AG04449 (cell line): ENCODE measurements around the gene SLC30A2.

Source experiments
- CTCF ChIA-PET: fragments of 350-600 bp; formaldehyde crosslinking; extraction: SDS; loops from one replicate; lab custom pipeline; 2021; ENCODE audit warnings: antibody characterized with exemption; lab: Yijun Ruan, JAX
- POLR2A ChIA-PET: fragments of 400-600, 350-600 bp; formaldehyde crosslinking; extraction: SDS; loops from one replicate; lab custom pipeline; 2020; ENCODE audit warnings: antibody characterized with exemption, inconsistent platforms; lab: Yijun Ruan, JAX
- DNase-seq: peaks from one replicate; pipeline ENCODE4 v3.0.0-alpha.2; 2010; ENCODE audit warnings: low read depth, low spot score
- H3K4me3 ChIP-seq: 2 replicates; pipeline ENCODE4 v1.5.1; 2011; ENCODE audit warnings: low read depth, mild to moderate bottlenecking, control low read depth, low read length
- TF ChIP-seq, protein P1 (sequence below): IDR thresholded peaks from one replicate; pipeline ENCODE4 v1.5.1; 2011; ENCODE audit warnings: mild to moderate bottlenecking, moderate library complexity, low read length, control low read depth, inconsistent platforms; ENCODE audit not compliant: insufficient read depth; ENCODE audit errors: missing control alignments

Gene SLC30A2

DNA sequence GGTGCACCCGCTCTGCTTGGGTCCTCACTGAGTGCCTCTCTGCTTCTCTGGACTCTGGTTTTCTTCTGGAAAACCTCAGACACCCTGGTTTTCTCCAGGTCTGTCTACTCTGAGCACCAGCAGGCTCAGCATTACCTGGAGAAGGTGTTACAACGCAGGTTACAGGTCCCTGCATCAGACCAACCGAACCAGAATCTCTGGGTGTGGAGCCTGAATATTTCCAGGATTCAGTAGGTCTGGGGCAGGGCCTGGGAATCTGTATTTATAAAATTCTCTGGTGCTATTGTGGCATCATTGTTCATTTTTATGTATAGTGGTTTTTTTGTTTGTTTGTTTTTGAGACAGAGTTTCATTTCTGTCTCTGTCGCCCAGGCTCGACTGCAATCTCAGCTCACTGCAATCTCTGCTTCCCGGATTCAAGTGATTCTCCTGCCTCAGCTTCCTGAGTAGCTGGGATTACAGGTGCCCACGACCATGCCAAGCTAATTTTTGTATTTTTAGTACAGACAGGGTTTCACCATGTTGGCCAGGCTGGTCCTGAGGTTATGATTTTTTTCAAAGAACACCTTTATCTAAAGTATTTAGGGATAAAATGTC is 1.5 kb upstream of the SLC30A2 start:
- H3K4me3 ChIP-seq = no peak overlapping the region
- POLR2A ChIA-PET = no interaction called here
- CTCF ChIA-PET = interaction anchor here (1.8 kb wide), 1 partner anchor 9 kb away, joined by 5 read pairs; no protein-coding TSS in a partner anchor
- TF ChIP-seq, protein P1, sequence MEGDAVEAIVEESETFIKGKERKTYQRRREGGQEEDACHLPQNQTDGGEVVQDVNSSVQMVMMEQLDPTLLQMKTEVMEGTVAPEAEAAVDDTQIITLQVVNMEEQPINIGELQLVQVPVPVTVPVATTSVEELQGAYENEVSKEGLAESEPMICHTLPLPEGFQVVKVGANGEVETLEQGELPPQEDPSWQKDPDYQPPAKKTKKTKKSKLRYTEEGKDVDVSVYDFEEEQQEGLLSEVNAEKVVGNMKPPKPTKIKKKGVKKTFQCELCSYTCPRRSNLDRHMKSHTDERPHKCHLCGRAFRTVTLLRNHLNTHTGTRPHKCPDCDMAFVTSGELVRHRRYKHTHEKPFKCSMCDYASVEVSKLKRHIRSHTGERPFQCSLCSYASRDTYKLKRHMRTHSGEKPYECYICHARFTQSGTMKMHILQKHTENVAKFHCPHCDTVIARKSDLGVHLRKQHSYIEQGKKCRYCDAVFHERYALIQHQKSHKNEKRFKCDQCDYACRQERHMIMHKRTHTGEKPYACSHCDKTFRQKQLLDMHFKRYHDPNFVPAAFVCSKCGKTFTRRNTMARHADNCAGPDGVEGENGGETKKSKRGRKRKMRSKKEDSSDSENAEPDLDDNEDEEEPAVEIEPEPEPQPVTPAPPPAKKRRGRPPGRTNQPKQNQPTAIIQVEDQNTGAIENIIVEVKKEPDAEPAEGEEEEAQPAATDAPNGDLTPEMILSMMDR = no peak
- no peak for DNase-seq

DNA sequence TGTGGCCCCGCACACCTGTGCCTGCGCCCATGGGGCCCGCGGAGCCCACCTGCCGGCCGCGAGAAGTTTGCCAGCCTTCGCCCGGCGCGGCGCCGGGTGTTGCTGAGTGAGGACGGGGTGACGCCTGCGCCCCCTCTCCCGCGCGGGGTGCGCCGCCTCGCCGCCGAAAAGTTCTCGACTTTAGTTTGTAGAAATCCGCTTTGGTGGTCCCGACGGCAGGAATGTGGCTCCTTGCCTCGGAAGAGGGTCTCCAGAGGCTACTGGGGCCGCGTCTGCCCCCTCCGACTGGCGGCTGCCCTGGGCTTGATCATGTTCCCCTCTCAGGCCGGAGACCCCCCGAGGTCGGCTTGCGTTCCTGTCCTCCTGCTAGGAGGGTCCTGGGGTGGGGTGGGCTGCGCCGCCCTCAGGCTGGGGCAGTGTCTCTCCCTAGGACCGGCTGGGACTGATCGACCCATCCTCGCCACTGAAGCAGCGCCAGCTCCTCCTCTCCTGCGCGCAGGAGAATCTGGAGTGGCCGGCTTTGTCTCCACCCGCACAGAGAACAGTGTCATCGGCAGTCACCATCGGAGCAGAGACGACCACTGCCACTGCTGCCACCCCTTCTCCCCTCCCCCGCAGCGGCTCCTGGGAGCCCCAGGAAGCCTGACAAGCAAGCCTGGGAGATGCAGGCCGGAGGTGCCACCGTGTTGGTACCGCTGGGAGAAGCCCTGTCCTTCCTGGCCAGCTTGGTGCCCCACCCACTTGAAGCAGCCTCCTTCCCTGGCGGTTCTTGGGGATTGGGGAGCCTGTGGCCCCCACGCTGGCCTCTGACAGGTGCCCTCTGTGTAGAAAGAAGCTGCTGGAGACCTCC is 553 bp upstream of the SLC30A2 start:
- ChIA-PET CTCF (interaction anchor here (0.7 to 1.8 kb wide), 3 partner anchors 10 to 154 kb away, joined by 3 to 8 read pairs (median 3); no protein-coding TSS in a partner anchor), POLR2A (no interaction called here)
- DNase-seq = no peak
- TF ChIP-seq, protein P1 = no peak
- H3K4me3 ChIP-seq = no peak overlapping the region

DNA sequence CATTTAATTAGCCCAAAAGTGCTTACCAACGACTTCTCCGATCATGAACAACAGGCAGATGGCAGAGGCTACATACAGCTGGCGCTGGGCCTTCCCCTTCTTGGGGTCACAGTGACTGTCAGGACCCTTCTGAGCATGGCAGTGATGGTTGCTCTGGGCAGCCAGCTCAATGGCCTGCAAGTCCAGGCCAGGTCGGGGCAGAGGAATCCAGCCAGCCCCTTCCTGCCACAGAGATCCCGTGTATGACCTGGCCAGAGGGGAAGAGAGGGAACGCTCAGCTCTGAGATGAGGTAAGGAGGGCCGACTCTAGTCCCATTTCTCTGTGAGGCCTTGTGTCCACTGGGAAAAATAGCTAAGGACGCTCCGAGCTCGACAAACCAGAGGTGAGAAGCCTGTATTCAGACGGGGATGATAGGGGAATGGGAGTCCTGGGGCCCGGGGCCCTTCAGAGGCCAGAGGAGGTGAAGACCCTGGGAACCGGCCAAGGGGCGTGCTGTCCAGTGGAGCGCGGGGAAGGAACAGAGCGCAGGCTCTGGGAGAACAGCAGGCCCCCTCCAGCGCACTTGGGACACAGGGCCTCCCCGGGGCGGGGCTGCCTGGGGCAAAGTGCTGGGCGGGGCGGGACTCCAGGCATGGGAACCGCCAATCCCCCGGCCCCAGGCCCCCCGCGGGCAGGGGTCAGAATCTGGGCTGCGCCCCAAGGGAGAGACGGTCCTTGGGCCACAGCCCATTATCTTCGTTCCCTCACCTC is 772 bp downstream of the SLC30A2 start:
- H3K4me3 ChIP-seq = no peak overlapping the region
- CTCF ChIA-PET = interaction anchor here (0.6 to 1.8 kb wide), 3 partner anchors 9 to 100 kb away, joined by 3 to 8 read pairs (median 8); no protein-coding TSS in a partner anchor
- TF ChIP-seq, protein P1 = no peak
- DNase-seq = no peak
- POLR2A ChIA-PET = no interaction called here

DNA sequence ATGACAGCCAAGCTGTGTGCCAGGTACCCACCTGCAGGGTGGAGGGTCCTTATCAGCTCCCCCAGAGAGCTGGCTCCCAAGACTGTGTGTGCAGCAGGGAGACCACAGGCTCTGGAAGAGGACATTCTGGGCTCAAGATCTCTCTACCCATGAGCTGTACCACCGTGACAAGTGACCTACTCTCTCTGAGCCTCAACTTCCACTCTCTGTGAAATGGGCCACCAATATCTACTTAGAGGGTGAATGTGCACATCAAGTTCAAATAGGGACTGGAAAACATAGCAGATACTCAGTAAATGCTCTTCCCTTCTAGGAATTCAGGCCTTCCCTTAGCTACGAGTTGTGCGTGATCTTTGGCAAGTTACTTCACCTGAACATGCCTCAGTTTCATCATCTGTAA is 1.5 kb downstream of the SLC30A2 start:
- TF ChIP-seq, protein P1 = no peak
- ChIA-PET CTCF (interaction anchor here (0.6 to 1.8 kb wide), 5 partner anchors 8 to 319 kb away, joined by 3 to 8 read pairs (median 3); no protein-coding TSS in a partner anchor), POLR2A (interaction anchor here (0.6 kb wide), 1 partner anchor 48 kb away, joined by 3 read pairs; no protein-coding TSS in a partner anchor)
- no peak for DNase-seq
- no peak overlapping the region for H3K4me3 ChIP-seq

DNA sequence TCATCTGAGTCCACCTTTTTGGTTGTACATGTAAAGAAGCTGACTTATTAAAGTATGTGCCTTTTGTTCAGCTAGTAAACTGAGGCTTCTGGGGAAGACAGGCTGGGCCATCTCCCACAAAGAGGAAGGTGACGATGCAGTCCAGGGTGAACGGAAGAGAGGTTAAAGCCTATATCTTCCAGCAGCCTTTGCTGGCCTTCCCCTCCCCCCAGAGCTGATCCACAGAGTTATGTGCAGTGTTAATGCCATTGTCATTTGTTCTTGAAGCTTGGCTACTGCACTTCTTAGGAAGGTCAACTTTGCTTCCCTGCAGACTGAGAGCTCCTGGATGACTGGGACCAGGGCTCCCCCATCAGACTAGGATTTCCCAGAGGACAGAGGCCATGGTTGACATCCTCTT is 2.2 kb downstream of the SLC30A2 start:
- DNase-seq = no peak
- TF ChIP-seq, protein P1 = no peak
- ChIA-PET POLR2A (no interaction called here), CTCF (interaction anchor here (0.7 to 1.5 kb wide), 4 partner anchors 7 to 320 kb away, joined by 3 to 8 read pairs (median 4); no protein-coding TSS in a partner anchor)
- no peak overlapping the region for H3K4me3 ChIP-seq
